PC-3 (cell line): Measurements from ENCODE around the gene REEP1.

Experiments used
- CTCF ChIP-seq: fragments of 300-600 bp; sonication (generic); conservative IDR thresholded peaks from 2 replicates; pipeline ENCODE4 v1.5.1; 2017; ENCODE audit warnings: antibody characterized with exemption, low read depth, mild to moderate bottlenecking, low read length
- EZH2 ChIP-seq: fragments of 300-600 bp; sonication (generic); IDR thresholded peaks from one replicate; pipeline ENCODE4 v1.6.1; 2017; ENCODE audit warnings: antibody characterized with exemption, mild to moderate bottlenecking, low read length; ENCODE audit not compliant: unreplicated experiment

- no peak for TF ChIP-seq CTCF
- no peak for TF ChIP-seq EZH2
Measured at GRCh38 chr2:86352727-86353221, 15.3 kb upstream of the REEP1 start.
